ENCODE data around the gene SPIB. TPM values are rescaled to one million over a fixed set of nuclear protein-coding genes. Genes with fewer than 3 reads are reported as not detected.
A peak's percentile ranks its signal among the peaks of the same experiment; 100 is the strongest.

Gene SPIB
- total and polyA plus RNA-seq, 4 donors, result 0.09 to 5.0 (median 0.36) TPM

DNA sequence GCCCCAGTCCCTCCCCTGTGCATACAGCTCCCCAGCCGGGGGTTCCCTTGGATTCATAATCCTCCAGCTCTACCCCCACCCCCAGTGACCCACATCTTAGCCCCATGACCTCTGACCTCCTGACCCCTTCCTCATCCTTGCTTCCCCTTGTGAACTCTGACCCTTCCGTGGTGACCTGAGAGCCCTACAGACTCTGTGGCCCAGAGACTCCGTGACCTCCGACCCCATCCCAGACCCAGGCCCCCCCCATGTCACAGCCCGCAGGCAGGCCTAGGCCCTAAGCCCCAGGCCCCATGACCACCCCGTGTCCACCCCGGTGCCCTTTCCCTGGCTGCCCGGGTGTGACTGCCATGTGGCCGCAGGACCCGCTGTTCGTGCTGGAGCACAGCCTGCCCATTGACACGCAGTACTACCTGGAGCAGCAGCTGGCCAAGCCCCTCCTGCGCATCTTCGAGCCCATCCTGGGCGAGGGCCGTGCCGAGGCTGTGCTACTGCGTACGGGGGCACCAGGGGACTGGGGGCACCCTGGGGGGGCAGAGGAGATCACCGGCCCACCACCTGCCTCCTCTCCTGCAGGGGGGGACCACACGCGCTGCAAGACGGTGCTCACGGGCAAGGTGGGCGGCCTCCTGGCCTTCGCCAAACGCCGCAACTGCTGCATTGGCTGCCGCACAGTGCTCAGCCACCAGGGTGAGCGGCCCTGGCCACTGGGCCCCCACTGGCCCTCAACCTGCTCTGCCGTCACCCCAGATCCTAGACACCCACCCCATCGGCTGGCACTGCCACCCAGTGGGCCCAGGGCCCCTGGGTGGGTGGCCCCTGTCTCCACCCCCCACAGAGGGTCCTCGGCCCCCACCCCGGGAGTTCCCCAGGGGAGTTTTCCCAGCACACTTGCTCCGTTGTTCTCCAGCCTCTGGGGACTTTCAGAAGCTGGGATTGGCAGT, 2.4 kb upstream of the SPIB start:
- H3K9ac ChIP-seq (ENCODE audit: low read depth in 1 of 2, low read length in 2 of 2), result no peak overlapping the region
- 89% methylated on average over 35 of the region's 35 CpGs for WGBS
- H3K4me3 ChIP-seq (ENCODE audit: low read depth in 1 of 3, low read length in 3 of 3), result no peak overlapping the region

DNA sequence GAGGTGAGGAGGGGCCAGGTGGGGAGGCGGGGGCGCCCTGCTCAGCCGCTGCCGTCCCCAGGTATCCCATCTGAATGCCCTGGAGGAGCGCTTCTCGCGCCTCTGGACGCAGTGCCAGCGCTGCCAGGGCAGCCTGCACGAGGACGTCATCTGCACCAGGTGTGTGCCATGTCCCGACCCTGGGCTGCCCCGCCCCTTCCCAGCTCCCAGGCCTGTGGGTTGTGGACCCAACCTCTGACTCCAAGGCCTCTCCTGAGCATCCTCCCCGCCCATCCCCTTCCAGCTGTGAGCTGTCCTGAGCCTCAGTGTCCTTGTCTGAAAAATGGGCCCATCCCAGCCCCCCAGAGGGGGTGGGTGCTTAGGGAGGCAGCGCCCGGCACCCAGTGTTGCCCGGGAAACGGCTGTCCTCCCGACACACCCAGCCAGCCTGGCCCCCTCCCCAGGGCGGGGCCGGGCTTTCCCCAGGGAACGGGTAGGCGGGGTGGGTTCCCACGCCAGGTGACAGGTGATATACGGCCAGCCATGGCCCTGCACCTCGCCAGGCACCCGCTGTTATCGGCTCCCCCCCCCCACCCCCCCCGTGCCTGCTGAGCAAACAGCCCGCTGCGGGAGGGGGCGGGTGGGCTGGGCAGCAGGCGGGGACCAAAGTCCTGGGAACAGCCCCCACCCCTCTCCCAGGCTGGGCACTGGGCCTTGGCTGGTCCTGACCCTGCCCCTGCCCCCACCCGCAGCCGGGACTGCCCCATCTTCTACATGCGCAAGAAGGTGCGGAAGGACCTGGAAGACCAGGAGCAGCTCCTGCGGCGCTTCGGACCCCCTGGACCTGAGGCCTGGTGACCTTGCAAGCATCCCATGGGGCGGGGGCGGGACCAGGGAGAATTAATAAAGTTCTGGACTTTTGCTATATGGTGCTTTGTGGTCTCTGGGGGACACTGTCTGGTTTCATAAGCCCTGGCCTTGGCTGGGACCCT, 1.3 kb upstream of the SPIB start:
- peaks cover 0 to 3% (median 0%) of the 10 kb centered on the region in 4 donors for H3K27me3 ChIP-seq (ENCODE audit: control insufficient read depth in 4 of 4, insufficient read depth in 4 of 4, low read length in 3 of 4)
- DNase-seq (ENCODE audit: low spot score), result no peak
- TF ChIP-seq HNF4A (conservative IDR thresholded peaks at IDR 0.05) (no peak), FOXA1 (IDR thresholded peaks at IDR 0.05) (no peak), FOXA2 (IDR thresholded peaks at IDR 0.05) (no peak), GABPA (IDR thresholded peaks at IDR 0.05 in 1 of 2, conservative IDR thresholded peaks at IDR 0.05 in 1 of 2) (no peak), TAF1 (conservative IDR thresholded peaks at IDR 0.05) (no peak), RAD21 (IDR thresholded peaks at IDR 0.05) (no peak), YY1 (IDR thresholded peaks at IDR 0.05) (no peak), NR2F2 (IDR thresholded peaks at IDR 0.05) (no peak), RXRA (IDR thresholded peaks at IDR 0.05) (no peak), JUND (IDR thresholded peaks at IDR 0.05) (no peak), SP1 (IDR thresholded peaks at IDR 0.05) (no peak), EGR1 (IDR thresholded peaks at IDR 0.05; ENCODE audit: low read depth in 2 of 2) (no peak), HNF4G (IDR thresholded peaks at IDR 0.05) (no peak)
- TF ChIP-seq, protein P1, sequence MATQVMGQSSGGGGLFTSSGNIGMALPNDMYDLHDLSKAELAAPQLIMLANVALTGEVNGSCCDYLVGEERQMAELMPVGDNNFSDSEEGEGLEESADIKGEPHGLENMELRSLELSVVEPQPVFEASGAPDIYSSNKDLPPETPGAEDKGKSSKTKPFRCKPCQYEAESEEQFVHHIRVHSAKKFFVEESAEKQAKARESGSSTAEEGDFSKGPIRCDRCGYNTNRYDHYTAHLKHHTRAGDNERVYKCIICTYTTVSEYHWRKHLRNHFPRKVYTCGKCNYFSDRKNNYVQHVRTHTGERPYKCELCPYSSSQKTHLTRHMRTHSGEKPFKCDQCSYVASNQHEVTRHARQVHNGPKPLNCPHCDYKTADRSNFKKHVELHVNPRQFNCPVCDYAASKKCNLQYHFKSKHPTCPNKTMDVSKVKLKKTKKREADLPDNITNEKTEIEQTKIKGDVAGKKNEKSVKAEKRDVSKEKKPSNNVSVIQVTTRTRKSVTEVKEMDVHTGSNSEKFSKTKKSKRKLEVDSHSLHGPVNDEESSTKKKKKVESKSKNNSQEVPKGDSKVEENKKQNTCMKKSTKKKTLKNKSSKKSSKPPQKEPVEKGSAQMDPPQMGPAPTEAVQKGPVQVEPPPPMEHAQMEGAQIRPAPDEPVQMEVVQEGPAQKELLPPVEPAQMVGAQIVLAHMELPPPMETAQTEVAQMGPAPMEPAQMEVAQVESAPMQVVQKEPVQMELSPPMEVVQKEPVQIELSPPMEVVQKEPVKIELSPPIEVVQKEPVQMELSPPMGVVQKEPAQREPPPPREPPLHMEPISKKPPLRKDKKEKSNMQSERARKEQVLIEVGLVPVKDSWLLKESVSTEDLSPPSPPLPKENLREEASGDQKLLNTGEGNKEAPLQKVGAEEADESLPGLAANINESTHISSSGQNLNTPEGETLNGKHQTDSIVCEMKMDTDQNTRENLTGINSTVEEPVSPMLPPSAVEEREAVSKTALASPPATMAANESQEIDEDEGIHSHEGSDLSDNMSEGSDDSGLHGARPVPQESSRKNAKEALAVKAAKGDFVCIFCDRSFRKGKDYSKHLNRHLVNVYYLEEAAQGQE (IDR thresholded peaks at IDR 0.05), result no peak
- TF ChIP-seq, protein P2, sequence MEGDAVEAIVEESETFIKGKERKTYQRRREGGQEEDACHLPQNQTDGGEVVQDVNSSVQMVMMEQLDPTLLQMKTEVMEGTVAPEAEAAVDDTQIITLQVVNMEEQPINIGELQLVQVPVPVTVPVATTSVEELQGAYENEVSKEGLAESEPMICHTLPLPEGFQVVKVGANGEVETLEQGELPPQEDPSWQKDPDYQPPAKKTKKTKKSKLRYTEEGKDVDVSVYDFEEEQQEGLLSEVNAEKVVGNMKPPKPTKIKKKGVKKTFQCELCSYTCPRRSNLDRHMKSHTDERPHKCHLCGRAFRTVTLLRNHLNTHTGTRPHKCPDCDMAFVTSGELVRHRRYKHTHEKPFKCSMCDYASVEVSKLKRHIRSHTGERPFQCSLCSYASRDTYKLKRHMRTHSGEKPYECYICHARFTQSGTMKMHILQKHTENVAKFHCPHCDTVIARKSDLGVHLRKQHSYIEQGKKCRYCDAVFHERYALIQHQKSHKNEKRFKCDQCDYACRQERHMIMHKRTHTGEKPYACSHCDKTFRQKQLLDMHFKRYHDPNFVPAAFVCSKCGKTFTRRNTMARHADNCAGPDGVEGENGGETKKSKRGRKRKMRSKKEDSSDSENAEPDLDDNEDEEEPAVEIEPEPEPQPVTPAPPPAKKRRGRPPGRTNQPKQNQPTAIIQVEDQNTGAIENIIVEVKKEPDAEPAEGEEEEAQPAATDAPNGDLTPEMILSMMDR (IDR thresholded peaks at IDR 0.05; ENCODE audit: low read depth, low read length, missing input control), result no peak
- TF ChIP-seq, protein P3, sequence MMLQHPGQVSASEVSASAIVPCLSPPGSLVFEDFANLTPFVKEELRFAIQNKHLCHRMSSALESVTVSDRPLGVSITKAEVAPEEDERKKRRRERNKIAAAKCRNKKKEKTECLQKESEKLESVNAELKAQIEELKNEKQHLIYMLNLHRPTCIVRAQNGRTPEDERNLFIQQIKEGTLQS (IDR thresholded peaks at IDR 0.05), result no peak
- TF ChIP-seq, protein P4, sequence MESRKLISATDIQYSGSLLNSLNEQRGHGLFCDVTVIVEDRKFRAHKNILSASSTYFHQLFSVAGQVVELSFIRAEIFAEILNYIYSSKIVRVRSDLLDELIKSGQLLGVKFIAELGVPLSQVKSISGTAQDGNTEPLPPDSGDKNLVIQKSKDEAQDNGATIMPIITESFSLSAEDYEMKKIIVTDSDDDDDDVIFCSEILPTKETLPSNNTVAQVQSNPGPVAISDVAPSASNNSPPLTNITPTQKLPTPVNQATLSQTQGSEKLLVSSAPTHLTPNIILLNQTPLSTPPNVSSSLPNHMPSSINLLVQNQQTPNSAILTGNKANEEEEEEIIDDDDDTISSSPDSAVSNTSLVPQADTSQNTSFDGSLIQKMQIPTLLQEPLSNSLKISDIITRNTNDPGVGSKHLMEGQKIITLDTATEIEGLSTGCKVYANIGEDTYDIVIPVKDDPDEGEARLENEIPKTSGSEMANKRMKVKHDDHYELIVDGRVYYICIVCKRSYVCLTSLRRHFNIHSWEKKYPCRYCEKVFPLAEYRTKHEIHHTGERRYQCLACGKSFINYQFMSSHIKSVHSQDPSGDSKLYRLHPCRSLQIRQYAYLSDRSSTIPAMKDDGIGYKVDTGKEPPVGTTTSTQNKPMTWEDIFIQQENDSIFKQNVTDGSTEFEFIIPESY (IDR thresholded peaks at IDR 0.05), result no peak
- TF ChIP-seq, protein P5, sequence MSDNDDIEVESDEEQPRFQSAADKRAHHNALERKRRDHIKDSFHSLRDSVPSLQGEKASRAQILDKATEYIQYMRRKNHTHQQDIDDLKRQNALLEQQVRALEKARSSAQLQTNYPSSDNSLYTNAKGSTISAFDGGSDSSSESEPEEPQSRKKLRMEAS (IDR thresholded peaks at IDR 0.05), result no peak
- WGBS, result 63% methylated on average over 42 of the region's 42 CpGs
- H3K4me3 ChIP-seq (ENCODE audit: low read depth in 1 of 3, low read length in 3 of 3), result no peak overlapping the region
- no peak overlapping the region for H3K9ac ChIP-seq (ENCODE audit: low read depth in 1 of 2, low read length in 2 of 2)
- H3K27ac ChIP-seq (ENCODE audit: low read depth in 1 of 2, low read length in 2 of 2), result no peak overlapping the region
- no peaks in the 10 kb centered on the region for H3K4me1 ChIP-seq (ENCODE audit: control insufficient read depth in 4 of 4, insufficient read depth in 4 of 4, low read length in 3 of 4)
- no peaks in the 10 kb centered on the region for H3K9me3 ChIP-seq (ENCODE audit: control insufficient read depth in 4 of 4, low read length in 3 of 4)
- H3K36me3 ChIP-seq (ENCODE audit: control insufficient read depth in 4 of 4, insufficient read depth in 3 of 4, low read depth in 1 of 4, low read length in 3 of 4), result no peaks in the 10 kb centered on the region

More for the DNA sequence above, 2.4 kb upstream of the SPIB start:
- DNase-seq (ENCODE audit: low spot score), result no peak
- no peaks in the 10 kb centered on the region for H3K9me3 ChIP-seq (ENCODE audit: control insufficient read depth in 4 of 4, low read length in 3 of 4)
- no peak overlapping the region for H3K27ac ChIP-seq (ENCODE audit: low read depth in 1 of 2, low read length in 2 of 2)
- H3K4me1 ChIP-seq (ENCODE audit: control insufficient read depth in 4 of 4, insufficient read depth in 4 of 4, low read length in 3 of 4), result no peaks in the 10 kb centered on the region
- peaks cover 0 to 3% (median 0%) of the 10 kb centered on the region in 4 donors for H3K27me3 ChIP-seq (ENCODE audit: control insufficient read depth in 4 of 4, insufficient read depth in 4 of 4, low read length in 3 of 4)
- H3K36me3 ChIP-seq (ENCODE audit: control insufficient read depth in 4 of 4, insufficient read depth in 3 of 4, low read depth in 1 of 4, low read length in 3 of 4), result no peaks in the 10 kb centered on the region
- TF ChIP-seq NR2F2 (IDR thresholded peaks at IDR 0.05), result peak; percentile 25
- TF ChIP-seq TAF1 (conservative IDR thresholded peaks at IDR 0.05), result no peak

Data from liver (tissue), 9 donors.